EL (cell line): ENCODE measurements around the gene TRMT2A.
"Not testable (repeated sequence)": the region's sequence is repeated elsewhere in the genome, so short reads cannot be mapped to it uniquely, and the experiment has no call there.

ENCODE experiments used
- DNase-seq: peaks from one replicate; pipeline ENCODE4 v3.0.0-alpha.2; 2016

Gene TRMT2A

DNA sequence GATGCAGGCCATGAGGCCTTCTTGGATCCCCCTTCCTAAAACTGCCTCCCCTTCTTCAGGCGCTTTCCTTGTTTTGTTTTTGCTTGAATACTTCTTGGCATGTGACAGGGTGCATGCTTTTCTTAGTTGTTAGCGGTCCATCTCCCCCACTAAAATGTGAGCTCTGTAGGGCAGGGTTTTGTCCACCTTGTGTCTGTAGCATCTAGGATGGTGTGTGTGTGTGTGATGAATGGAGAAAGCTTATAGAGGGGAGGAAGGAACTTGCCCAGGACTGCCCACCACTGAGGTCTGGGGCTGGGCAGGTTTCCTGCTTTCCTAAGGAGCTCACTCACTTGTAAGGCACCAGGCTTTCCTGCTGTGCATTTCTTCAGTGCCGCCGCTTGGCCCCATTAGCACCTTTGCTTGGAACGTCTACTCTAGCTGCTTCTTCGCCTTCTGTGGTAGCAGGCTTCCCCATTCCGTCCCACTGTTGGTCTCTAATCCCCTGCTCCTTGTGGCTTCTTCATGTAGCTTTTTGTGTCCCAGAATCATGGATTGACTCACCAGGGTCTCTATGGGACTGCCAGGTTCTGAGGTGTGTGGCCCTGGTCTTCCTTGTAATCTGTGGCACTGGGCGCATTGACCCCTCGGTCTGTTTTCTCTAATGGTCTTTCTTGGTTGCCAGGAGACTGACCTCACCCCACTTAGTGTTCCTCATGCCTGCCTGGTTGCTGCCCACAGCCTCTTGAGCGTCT lies 33.7 kb downstream of the TRMT2A start:
- no peak for DNase-seq

DNA sequence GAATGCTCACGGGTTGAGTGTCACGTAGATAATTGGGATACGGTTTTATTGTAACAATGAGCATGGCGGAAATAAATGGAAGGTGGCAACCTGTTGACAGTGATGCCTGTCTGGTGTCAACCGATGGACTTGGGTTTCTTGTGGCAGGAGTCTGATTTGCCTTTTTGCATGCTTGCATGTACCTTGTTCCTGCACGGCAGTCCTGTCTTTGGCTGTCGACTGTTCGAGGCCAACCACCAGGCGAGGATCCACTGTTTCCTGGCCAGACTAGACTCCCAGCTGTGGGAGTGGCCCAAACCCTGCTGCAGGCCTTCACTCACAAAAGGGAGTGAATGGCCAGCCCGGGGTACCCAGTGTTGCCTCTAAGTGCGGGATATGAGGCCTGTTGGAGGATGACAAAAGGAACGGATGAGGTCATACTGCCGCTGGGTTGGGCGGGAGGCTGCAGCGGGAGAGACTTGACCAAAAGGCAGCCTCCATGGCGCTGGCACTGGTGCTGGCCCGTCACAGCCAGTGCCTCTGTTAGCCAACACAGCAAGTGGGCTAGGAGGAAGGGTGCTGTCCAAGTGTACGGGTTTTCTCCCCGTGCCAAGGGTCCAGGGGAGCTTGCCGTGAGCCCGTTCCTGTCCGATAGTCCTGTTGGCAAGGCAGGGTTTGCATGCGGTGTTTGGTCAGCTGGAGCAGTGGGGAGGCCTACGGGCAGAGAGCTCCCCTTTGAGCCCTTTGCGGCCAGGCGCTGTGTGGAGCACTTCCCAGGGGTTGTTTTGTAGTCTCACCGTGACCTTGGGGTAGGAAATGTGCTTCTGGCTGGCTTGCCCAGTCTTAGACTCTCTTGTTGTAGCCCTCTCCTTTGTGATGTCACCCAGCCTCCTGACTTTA lies 36.0 kb downstream of the TRMT2A start:
- DNase-seq: peak; percentile 81

- peak; percentile 72 for DNase-seq
These were observed 36.6 kb downstream of the TRMT2A start for GRCh38 chr22:20080445-20080775.

DNA sequence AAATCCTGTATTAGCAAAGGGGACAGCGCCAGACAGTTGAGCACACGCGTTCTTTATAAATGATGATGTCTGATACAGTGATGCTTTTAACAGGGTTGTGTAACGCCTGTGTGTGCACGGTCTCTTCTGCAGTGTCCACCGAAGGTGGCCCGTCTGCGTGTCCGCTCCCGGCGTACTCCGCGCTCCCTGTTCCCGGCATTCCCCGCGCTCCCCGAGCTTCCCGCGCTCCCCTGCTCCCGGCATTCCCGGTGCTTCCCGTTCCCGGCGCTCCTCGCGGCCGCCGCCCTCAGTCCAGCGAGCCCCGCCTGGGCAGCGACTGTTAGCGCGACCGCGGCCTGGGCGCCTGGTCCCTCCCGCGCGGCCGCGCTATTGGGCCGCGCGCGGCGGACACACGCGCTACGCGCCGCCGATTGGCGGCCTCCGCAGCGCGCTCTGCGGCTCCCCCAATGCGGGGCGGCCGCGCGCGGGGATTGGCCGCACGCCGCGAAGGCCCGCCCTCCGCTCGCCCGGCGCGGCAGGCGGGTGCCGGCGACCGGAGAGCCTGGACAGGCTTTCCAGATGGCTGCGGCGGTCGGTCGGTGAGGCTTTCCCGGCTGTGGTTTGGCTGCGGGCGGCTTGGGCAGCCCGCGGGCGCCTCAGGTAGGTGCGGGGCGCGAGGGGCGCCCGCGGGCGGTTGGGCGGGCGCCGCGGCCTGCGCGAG lies 37.1 kb downstream of the TRMT2A start, which contains the start of gene DGCR8:
DGCR8 (plus strand) TSS at position 497 of the 700 bp plus-strand sequence. CDS start 5,723 bp downstream, outside the sequence.
- peak; percentile 94 for DNase-seq

- no peak for DNase-seq
These were observed 40.3 kb downstream of the TRMT2A start for GRCh38 chr22:20076627-20077172.

GRCh38 chr22:20071524-20071972 lies 45.5 kb downstream of the TRMT2A start:
- DNase-seq: no peak

- no peak for DNase-seq
These were observed 47.5 kb downstream of the TRMT2A start for GRCh38 chr22:20069331-20070042.

DNA sequence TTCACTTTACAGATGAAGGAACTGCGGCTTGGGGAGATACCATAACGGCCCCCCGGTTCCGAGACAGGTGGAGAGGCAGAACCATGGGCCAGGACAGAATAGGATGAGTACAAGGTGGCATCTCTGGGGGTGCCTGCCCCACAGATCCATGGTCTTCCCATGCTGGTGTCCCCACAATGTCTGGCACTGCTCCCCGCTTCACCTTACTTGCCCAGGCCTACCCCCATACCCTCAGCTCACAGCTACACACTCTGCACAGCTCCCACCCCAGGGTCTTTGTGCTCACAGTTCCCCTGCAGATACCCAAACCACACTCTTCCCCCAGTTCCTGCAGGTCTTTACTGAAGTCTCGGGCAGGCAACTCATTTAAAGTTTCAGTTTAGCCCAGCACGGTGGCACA lies 48.4 kb downstream of the TRMT2A start:
- DNase-seq: no peak

DNA sequence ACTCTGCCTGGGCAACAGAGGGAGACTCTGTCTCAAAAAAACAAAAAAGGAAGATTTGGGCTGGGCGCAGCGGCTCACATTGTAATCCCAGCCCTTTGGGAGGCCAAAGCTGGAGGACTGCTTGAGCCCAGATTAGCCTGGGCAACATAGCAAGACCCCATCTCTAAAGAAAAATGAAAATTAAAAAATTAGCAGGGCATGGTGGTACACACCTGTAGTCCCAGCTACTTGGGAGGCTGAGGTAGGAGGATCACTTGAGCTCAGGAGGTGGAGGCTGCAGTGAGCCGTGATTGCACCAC lies 49.7 kb downstream of the TRMT2A start:
- not testable (repeated sequence) for DNase-seq

DNA sequence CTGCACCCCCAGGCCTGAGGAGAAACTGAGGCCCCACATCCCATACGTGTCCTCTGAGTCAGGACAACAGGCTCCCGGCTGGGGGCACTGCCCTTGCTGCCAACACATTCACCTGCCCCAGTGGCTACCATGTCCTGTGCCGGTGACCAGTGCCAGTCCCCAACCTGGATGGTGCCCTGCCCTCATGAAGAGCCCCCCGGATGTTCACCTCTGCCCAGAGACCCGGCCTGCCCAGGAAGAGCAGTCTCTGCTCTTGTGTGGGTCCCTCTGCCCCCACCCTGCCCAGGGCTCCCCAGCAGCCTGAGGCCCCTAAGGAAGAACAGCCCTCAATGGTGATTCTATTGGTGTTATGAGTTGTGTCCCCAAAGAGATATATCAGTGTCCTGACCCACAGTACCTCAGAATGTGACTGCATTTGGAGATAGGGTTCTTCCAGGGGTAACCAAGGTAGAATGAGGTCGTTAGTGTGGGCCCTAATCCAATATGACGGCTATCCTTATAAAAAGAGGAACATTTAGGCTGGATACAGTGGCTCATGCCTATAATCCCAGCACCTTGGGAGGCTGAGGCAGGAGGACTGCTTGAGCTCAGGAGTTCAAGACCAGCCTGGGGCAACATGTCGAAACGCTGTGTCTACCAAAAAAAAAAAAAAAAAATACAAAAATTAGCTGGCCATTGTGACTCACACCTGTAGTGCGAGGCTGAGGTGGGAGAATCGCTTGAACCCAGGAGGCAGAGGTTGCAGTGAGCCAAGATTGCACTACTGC lies 50.2 kb downstream of the TRMT2A start:
- DNase-seq: no peak

DNA sequence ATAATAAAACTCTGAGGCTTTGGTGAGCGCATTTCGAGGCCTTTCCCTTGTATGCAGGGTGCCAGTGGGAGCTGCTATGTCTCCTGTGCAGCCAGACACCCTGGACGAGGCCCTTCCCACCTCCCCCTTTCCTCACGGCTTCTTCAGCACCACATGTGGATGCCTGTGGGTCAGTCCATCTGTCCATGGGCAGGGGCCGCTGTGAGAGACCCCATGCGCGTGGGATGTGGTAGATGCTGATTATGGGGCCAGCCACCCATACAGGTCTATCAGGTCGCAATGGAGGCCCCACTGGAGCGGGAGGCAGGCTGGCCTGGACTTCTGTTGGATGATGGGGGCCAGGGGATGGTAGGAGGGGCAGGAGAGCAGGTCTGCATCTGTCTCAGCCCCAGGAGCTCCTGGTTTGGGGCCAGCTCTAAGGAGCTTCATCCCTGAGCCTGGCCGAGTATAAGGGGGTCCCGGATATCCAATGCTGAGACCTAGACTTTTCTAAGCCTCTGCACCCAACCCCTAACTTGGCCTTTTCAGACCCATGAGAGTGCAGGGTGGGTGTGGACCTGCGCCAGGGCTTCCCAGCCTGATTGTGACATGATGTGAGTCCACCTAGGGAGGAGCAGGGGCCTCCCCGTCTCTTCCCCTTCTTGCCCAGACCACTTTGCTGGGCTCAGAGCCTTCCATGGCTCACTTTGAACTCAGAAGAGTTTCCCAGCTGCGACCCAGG lies 51.0 kb downstream of the TRMT2A start:
- DNase-seq: no peak

- no peak for DNase-seq
These were observed 52.3 kb downstream of the TRMT2A start for GRCh38 chr22:20064545-20065262.

- DNase-seq: no peak
These were observed 52.9 kb downstream of the TRMT2A start for GRCh38 chr22:20064140-20064480.

DNA sequence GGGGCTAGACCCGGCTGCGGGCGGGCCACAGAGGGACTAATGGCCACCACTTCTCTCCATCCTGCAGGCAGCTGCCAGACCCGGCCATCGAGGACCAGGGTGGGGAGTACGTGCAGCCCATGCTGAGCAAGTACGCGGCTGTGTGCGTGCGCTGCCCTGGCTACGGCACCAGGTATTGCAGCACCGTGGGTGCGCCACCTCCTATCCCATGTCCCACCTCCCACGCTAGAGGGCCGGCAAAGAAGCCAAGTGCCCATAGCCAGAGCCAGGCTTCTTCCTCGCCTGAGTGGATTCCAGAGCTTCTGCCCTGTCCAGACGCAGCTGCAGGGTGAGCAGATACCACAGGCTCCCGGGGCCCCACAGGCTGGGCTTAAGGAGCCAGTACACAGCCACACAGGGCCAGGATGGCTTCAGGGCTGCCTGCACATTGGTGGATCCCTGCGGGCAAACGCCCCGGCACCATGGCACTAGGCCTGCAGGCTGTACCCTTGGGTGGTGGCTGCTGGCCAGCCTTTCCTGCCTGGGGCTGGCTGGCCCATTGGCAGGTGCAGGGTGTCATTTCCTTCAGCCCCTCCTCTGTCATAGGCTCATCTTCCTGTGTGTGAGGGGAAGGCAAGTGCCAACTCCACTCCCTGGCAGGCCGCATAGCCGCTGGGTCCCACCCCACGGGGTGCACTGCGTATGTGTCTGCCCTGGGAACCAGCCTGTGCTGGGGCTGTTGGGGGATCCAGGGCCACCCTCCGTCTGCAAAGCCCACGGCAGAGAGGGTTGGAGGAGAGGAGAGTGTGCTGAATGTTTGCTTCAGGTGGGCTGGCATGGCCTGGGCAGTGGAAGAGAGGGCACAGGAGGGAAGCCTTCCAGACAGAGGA lies 53.5 kb downstream of the TRMT2A start:
- no peak for DNase-seq

DNA sequence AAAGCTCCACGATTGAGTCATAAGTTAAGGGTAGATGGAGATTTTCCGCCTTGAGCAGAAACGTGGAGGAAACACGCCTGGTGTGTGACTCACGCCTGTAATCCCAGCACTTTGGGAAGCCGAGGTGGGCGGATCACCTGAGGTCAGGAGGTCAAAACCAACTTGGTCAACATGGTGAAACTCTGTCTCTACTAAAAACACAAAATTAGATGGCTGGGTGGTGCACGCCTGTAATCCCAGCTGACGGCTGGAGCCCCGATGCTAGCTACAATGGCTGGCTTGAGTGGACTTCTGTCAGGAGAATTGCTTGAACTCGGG lies 54.3 kb downstream of the TRMT2A start:
- DNase-seq: peak; percentile 84

DNA sequence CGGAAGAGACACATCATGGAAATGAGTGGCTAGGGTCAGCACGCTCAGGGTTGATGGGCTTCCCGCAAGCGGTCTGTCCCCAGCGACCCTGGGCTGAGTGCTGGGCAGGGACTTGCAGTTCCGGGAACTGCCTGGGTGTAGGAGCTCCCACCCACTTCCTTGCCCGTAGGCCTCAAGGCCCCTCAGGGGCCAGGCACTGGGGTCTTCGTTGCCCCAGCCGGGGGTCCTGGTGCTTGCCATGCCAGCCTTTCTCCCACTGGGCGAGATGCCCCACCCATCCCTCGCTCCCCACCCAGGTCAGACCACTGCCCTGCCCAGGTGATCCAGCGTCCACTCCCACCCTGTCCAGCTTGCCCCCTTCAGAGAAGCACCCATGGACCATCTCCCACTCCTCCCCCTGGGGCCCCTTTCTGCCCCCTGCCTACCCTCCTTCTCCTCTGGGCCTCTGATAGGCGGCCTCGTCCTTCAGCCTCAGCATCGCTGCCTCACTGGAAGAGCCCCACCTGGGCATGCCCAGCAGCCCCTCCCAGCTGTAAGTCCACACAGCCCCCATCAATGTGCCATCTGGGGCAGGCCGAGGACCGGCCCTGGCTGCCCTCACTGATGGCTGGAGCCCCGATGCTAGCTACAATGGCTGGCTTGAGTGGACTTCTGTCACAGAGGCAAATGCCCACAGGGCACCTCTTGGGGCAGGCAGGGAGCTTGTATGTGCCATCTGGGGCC lies 54.8 kb downstream of the TRMT2A start:
- no peak for DNase-seq
